H4 (cell line): ENCODE results near the gene ETS2. TPM values are rescaled to one million over a fixed set of nuclear protein-coding genes. Genes with fewer than 3 reads are reported as not detected.

ENCODE experiments used
- DNase-seq: peaks from one replicate; pipeline ENCODE4 v3.0.0-alpha.2; 2015; ENCODE audit warnings: low spot score
- total RNA-seq: library from RNA; depleted of rRNA; stranded (reverse); fragments of >200 nt; shearing (Covaris generic); gene quantifications from 2 replicates; pipeline ENCODE4 v1.2.3, GENCODE V29; 2014; rRNA removed

The ETS2 gene
- 31.3 and 36.1 TPM in 2 replicates for total RNA-seq

- DNase-seq = peak; percentile 97
Measured at GRCh38 chr21:38805328-38806152, at the start of gene ETS2. Gene ETS2 (plus strand): TSS chr21:38805929. CDS start chr21:38810035, 4,106 bp downstream.

- no peak for DNase-seq
Measured at GRCh38 chr21:38756746-38757145, 49.0 kb upstream of the ETS2 start.

GRCh38 chr21:38758501-38759214 is 47.1 kb upstream of the ETS2 start:
- DNase-seq = peak; percentile 57

GRCh38 chr21:38759413-38759812 is 46.3 kb upstream of the ETS2 start:
- DNase-seq = no peak

GRCh38 chr21:38760017-38760761 is 45.5 kb upstream of the ETS2 start:
- peak; percentile 30 for DNase-seq

GRCh38 chr21:38760762-38761155 is 45.0 kb upstream of the ETS2 start:
- DNase-seq = no peak

GRCh38 chr21:38761531-38761930 is 44.2 kb upstream of the ETS2 start:
- no peak for DNase-seq

- no peak for DNase-seq
Measured at GRCh38 chr21:38765056-38765455, 40.7 kb upstream of the ETS2 start.

GRCh38 chr21:38766987-38767722 is 38.6 kb upstream of the ETS2 start:
- DNase-seq = peak; percentile 23

GRCh38 chr21:38768471-38769063 is 37.2 kb upstream of the ETS2 start:
- DNase-seq = peak; percentile 96

- peak; percentile 93 for DNase-seq
Measured at GRCh38 chr21:38769191-38769780, 36.4 kb upstream of the ETS2 start.

GRCh38 chr21:38770660-38771059 is 35.1 kb upstream of the ETS2 start:
- no peak for DNase-seq

- no peak for DNase-seq
Measured at GRCh38 chr21:38771536-38771935, 34.2 kb upstream of the ETS2 start.

- DNase-seq = no peak
Measured at GRCh38 chr21:38772646-38773045, 33.1 kb upstream of the ETS2 start.

- peak; percentile 98 for DNase-seq
Measured at GRCh38 chr21:38773099-38774061, 32.3 kb upstream of the ETS2 start.

- no peak for DNase-seq
Measured at GRCh38 chr21:38774152-38774551, 31.6 kb upstream of the ETS2 start.

- DNase-seq = no peak
Measured at GRCh38 chr21:38774586-38775285, 31.0 kb upstream of the ETS2 start.

- no peak for DNase-seq
Measured at GRCh38 chr21:38775733-38776132, 30.0 kb upstream of the ETS2 start.

GRCh38 chr21:38777015-38777414 is 28.7 kb upstream of the ETS2 start:
- no peak for DNase-seq
